A549 (cell line): ENCODE measurements around the gene PPP2R5C.

Source experiments
- BHLHE40 ChIP-seq: IDR thresholded peaks from 2 replicates; pipeline ENCODE4 v1.6.1; 2012; ENCODE audit warnings: low read depth, low read length, inconsistent platforms
- CEBPB ChIP-seq, 2 experiments: fragments of >200 bp in 1 of 2; sonication (Bioruptor Twin) in 1 of 2; formaldehyde crosslinking in 1 of 2; IDR thresholded peaks; 2 replicates each; pipeline ENCODE4 v1.6.1; 2012 to 2016
- CTCF ChIP-seq: fragments of >200 bp; sonication (Bioruptor Twin); formaldehyde crosslinking; IDR thresholded peaks from 3 replicates; pipeline ENCODE4 v1.5.1; 2016
- EP300 ChIP-seq, 2 experiments: fragments of >200 bp; sonication (Bioruptor Twin); formaldehyde crosslinking; IDR thresholded peaks; 2 replicates in 1 of 2; 3 replicates in 1 of 2; pipeline ENCODE4 v1.6.1; 2016 to 2017
- GATA3 ChIP-seq: IDR thresholded peaks from 2 replicates; pipeline ENCODE4 v1.6.1; 2012; ENCODE audit warnings: borderline replicate concordance
- JUN ChIP-seq, 2 experiments: fragments of >200 bp; sonication (Bioruptor Twin); formaldehyde crosslinking; IDR thresholded peaks; 2 replicates in 1 of 2; 3 replicates in 1 of 2; pipeline ENCODE4 v1.6.1; 2016 to 2017
- MYC ChIP-seq: IDR thresholded peaks from 2 replicates; pipeline ENCODE4 v1.6.1; 2012; ENCODE audit warnings: mild to moderate bottlenecking, inconsistent platforms, low read length, improper control_type of control experiment, borderline replicate concordance
- POLR2A ChIP-seq: IDR thresholded peaks from 2 replicates; pipeline ENCODE4 v1.6.1; 2012; ENCODE audit warnings: mild to moderate bottlenecking, low read length
- RAD21 ChIP-seq, 2 experiments: fragments of >200 bp in 1 of 2; sonication (Bioruptor Twin) in 1 of 2; formaldehyde crosslinking in 1 of 2; IDR thresholded peaks in 1 of 2; conservative IDR thresholded peaks in 1 of 2; 2 replicates in 1 of 2; 3 replicates in 1 of 2; pipeline ENCODE4 v1.6.1; 2012 to 2018; ENCODE audit warnings: inconsistent platforms in 1 of 2
- RCOR1 ChIP-seq: fragments of 150-350 bp; IDR thresholded peaks from 2 replicates; pipeline ENCODE4 v1.6.1; 2014; ENCODE audit warnings: antibody characterized with exemption, low read length, low read depth
- REST ChIP-seq: fragments of 200-600 bp; sonication (generic); IDR thresholded peaks from 2 replicates; pipeline ENCODE4 v1.6.1; 2016; ENCODE audit warnings: antibody characterized with exemption, mild to moderate bottlenecking, moderate library complexity
- RFX5 ChIP-seq: fragments of 450-650 bp; IDR thresholded peaks from 2 replicates; pipeline ENCODE4 v1.7.1; 2014; ENCODE audit warnings: antibody characterized with exemption, mild to moderate bottlenecking, moderate library complexity
- ZNF302 ChIP-seq: fragments of 250-450 bp; sonication (Bioruptor Pico); IDR thresholded peaks from 2 replicates; pipeline ENCODE4 v1.9.0; 2021; ENCODE audit warnings: inconsistent platforms, mild to moderate bottlenecking, moderate library complexity

DNA sequence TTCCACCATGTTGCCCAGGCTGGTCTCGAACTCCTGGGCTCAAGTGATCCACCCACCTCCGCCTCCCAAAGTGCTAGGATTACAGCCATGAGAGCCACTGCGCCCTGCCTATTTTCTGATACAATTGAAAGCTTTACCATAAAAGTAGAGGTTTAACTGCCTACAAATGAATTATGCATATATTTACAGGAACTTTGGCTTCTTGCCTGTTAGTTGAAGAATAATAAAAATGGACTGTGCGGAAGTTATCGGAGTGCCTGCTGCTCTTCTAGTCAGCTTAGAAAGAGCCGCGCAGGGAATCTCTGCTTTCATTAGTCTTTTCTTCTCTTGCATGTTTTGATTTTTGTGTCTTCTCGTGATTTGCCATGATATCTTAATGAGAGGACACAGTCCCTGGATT, 34.5 kb downstream of the PPP2R5C start:
- TF ChIP-seq POLR2A (no peak), BHLHE40 (no peak), CTCF (no peak), GATA3 (no peak), JUN (IDR thresholded peaks at IDR 0.05) (no peak), EP300 (IDR thresholded peaks at IDR 0.05) (no peak), MYC (no peak), RAD21 (conservative IDR thresholded peaks at IDR 0.05 in 1 of 2, IDR thresholded peaks at IDR 0.05 in 1 of 2) (no peak), RFX5 (no peak), CEBPB (IDR thresholded peaks at IDR 0.05) (no peak), RCOR1 (no peak), ZNF302 (CRISPR knock-in tag) (no peak), REST (no peak)
